ENCODE data around the gene ZNF391. TPM values are rescaled to one million over a fixed set of nuclear protein-coding genes. Genes with fewer than 3 reads are reported as not detected.

Gene ZNF391
- total RNA-seq, 1 experiment from 2014 or later, result 1.1 TPM

DNA sequence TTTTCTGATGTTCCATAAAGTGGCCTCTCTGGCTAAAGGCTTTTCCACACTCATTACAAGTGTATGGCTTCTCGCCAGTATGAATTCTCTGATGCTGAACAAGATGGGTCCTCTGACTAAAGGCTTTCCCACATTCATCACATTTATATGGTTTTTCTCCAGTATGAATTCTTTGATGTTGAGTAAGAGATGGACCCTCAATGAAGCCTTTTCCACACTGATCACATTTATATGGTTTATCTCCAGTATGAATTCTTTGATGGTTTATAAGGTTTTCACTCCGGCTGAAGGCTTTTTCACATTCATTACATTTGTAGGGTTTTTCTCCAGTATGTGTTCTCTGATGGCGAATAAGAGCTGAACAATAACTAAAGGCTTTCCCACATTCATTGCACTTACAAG, 63.9 kb downstream of the ZNF391 start:
- CTCF ChIA-PET, result no interaction called here
- Histone ChIP-seq H3K4me2 (ENCODE audit: low read length) (no peak overlapping the region), H3K27me3 (ENCODE audit: insufficient read depth, low read length) (no peaks in the 10 kb centered on the region), H3K9me2 (ENCODE audit: insufficient read depth) (no peaks in the 10 kb centered on the region), H3K27ac (ENCODE audit: low read depth, low read length) (no peak overlapping the region), H3K9me3 (ENCODE audit: control insufficient read depth in 1 of 2, insufficient read depth in 1 of 2, low read depth in 1 of 2, low read length in 2 of 2) (peaks cover 65 to 76% of the 10 kb centered on the region in 2 experiments), H3K36me3 (ENCODE audit: control insufficient read depth in 1 of 2, insufficient read depth in 2 of 2, low read length in 2 of 2) (peaks cover 39 to 78% of the 10 kb centered on the region in 2 experiments), H3K9ac (ENCODE audit: low read length) (no peak overlapping the region), H3K4me3 (replicated peaks in 1 of 2; ENCODE audit: low read depth in 1 of 2, low read length in 2 of 2) (no peak overlapping the region), H4K20me1 (ENCODE audit: insufficient read depth) (no peaks in the 10 kb centered on the region), H3K4me1 (ENCODE audit: control insufficient read depth in 1 of 2, insufficient read depth in 2 of 2, low read length in 2 of 2) (no peaks in the 10 kb centered on the region), H2AFZ (ENCODE audit: low read depth, low read length, poor library complexity, severe bottlenecking) (no peak overlapping the region), H3K79me2 (ENCODE audit: insufficient read depth, low read length) (no peaks in the 10 kb centered on the region)
- ATAC-seq, result no peak
- POLR2A ChIA-PET, result no interaction called here
- intact Hi-C loops (cut with micrococcal nuclease), result no loop called here
- RAD21 ChIA-PET (ENCODE audit: low non-redundant PET in 1 of 2, low total read pairs in 2 of 2, uncharacterized antibody in 2 of 2, unreplicated experiment in 2 of 2), result no interaction called here
- BruUV-seq (replicated peaks), result no TSS peak
- no peak for DNase-seq (ENCODE audit: low read depth, low spot score)
- 0 out of 2 replicates have a peak, but pooled peaks have one; percentile 8 for TF ChIP-seq CBX3 (IDR thresholded peaks at IDR 0.05; ENCODE audit: low read depth)
- TF ChIP-seq ZNF274 (IDR thresholded peaks at IDR 0.05; ENCODE audit: low read depth, low read length), result peak; percentile 96
- TF ChIP-seq, protein P1, sequence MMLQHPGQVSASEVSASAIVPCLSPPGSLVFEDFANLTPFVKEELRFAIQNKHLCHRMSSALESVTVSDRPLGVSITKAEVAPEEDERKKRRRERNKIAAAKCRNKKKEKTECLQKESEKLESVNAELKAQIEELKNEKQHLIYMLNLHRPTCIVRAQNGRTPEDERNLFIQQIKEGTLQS (IDR thresholded peaks at IDR 0.05), result no peak
- TF ChIP-seq POLR2AphosphoS5 (IDR thresholded peaks at IDR 0.05; ENCODE audit: low read depth, low read length), result no peak
- TF ChIP-seq SRF (IDR thresholded peaks at IDR 0.05; ENCODE audit: low read depth), result no peak

Other genes starting within 250 kb of the ZNF391 start
- 14.5 TPM for gene PRSS16, start 141.1 kb upstream of the ZNF391 start, total RNA-seq (2021; ENCODE audit: unreplicated experiment)
- not detected for gene POM121L2, start 76.5 kb upstream of the ZNF391 start, total RNA-seq (2021; ENCODE audit: unreplicated experiment)
- gene ZNF184, start 84.3 kb downstream of the ZNF391 start, total RNA-seq (2021; ENCODE audit: unreplicated experiment), result 9.4 TPM